H9 (cell line): ENCODE results near the gene ITGB1BP1. TPM values are rescaled to one million over a fixed set of nuclear protein-coding genes. Genes with fewer than 3 reads are reported as not detected.

Source experiments
- DNase-seq: peaks from one replicate; pipeline ENCODE4 v3.0.0-alpha.2; 2017
- H2AFZ ChIP-seq: one replicate; pipeline ENCODE4 v1.6.1; 2013; ENCODE audit warnings: mild to moderate bottlenecking, low read length, control low read depth, moderate library complexity
- H2AK5ac ChIP-seq: 2 replicates; pipeline ENCODE4 v1.6.1; 2013; ENCODE audit warnings: low read length, control low read depth, mixed read lengths; ENCODE audit not compliant: insufficient read length
- H2BK120ac ChIP-seq: one replicate; pipeline ENCODE4 v1.6.1; 2013; ENCODE audit warnings: low read depth, mild to moderate bottlenecking, low read length, control low read depth, inconsistent platforms; ENCODE audit not compliant: poor library complexity, severe bottlenecking
- H2BK12ac ChIP-seq: 2 replicates; pipeline ENCODE4 v1.6.1; 2013; ENCODE audit warnings: low read length, control low read depth, mixed read lengths, low read depth; ENCODE audit not compliant: insufficient read length
- H2BK15ac ChIP-seq: 2 replicates; pipeline ENCODE4 v1.6.1; 2013; ENCODE audit warnings: low read depth, low read length, control low read depth
- H2BK20ac ChIP-seq: one replicate; pipeline ENCODE4 v1.6.1; 2013; ENCODE audit warnings: low read depth, mild to moderate bottlenecking, low read length, control low read depth, inconsistent platforms; ENCODE audit not compliant: poor library complexity, severe bottlenecking
- H2BK5ac ChIP-seq: 2 replicates; pipeline ENCODE4 v1.6.1; 2013; ENCODE audit warnings: low read length, control low read depth, mixed read lengths; ENCODE audit not compliant: insufficient read length
- H3K14ac ChIP-seq: 2 replicates; pipeline ENCODE4 v1.6.1; 2013; ENCODE audit warnings: low read length, control low read depth; ENCODE audit not compliant: insufficient read depth
- H3K18ac ChIP-seq: 2 replicates; pipeline ENCODE4 v1.6.1; 2013; ENCODE audit warnings: low read depth, mild to moderate bottlenecking, mixed read lengths, low read length, control low read depth; ENCODE audit not compliant: insufficient read length
- H3K23ac ChIP-seq: 2 replicates; pipeline ENCODE4 v1.6.1; 2013; ENCODE audit warnings: low read length, control low read depth, mixed read lengths, low read depth; ENCODE audit not compliant: insufficient read length
- H3K23me2 ChIP-seq: 2 replicates; pipeline ENCODE4 v1.6.1; 2013; ENCODE audit warnings: low read depth, mild to moderate bottlenecking, mixed read lengths, low read length, control low read depth; ENCODE audit not compliant: insufficient read length, poor library complexity, severe bottlenecking
- H3K27ac ChIP-seq: 2 replicates; pipeline ENCODE4 v1.5.1; 2013; ENCODE audit warnings: low read length, control low read depth, mixed read lengths, low read depth; ENCODE audit not compliant: insufficient read length
- H3K27me3 ChIP-seq: 2 replicates; pipeline ENCODE4 v1.6.1; 2013; ENCODE audit warnings: low read length, control low read depth, inconsistent platforms; ENCODE audit not compliant: insufficient read depth
- H3K4ac ChIP-seq: 2 replicates; pipeline ENCODE4 v1.6.1; 2013; ENCODE audit warnings: low read depth, mild to moderate bottlenecking, control low read depth, inconsistent platforms, low read length, moderate library complexity
- H3K4me1 ChIP-seq: 2 replicates; pipeline ENCODE4 v1.6.1; 2013; ENCODE audit warnings: low read length, control low read depth, inconsistent platforms; ENCODE audit not compliant: insufficient read depth
- H3K4me2 ChIP-seq: 2 replicates; pipeline ENCODE4 v1.6.1; 2013; ENCODE audit warnings: low read length, control low read depth, mixed read lengths; ENCODE audit not compliant: insufficient read length, insufficient read depth
- H3K56ac ChIP-seq: 2 replicates; pipeline ENCODE4 v1.6.1; 2013; ENCODE audit warnings: low read depth, mild to moderate bottlenecking, mixed read lengths, low read length, control low read depth; ENCODE audit not compliant: insufficient read length
- H3K79me1 ChIP-seq: 2 replicates; pipeline ENCODE4 v1.6.1; 2013; ENCODE audit warnings: low read depth, mild to moderate bottlenecking, moderate library complexity, low read length, control low read depth, inconsistent platforms; ENCODE audit not compliant: insufficient read depth, poor library complexity, severe bottlenecking
- H3K79me2 ChIP-seq: 2 replicates; pipeline ENCODE4 v1.6.1; 2013; ENCODE audit warnings: low read length, control low read depth, inconsistent platforms; ENCODE audit not compliant: insufficient read depth
- H3K9ac ChIP-seq: 2 replicates; pipeline ENCODE4 v1.6.1; 2013; ENCODE audit warnings: low read length, control low read depth, mixed read lengths; ENCODE audit not compliant: insufficient read length; ENCODE audit errors: extremely low read depth
- H3K9me3 ChIP-seq: one replicate; pipeline ENCODE4 v1.6.1; 2013; ENCODE audit warnings: low read depth, low read length, inconsistent platforms; ENCODE audit not compliant: control insufficient read depth
- H3T11ph ChIP-seq: one replicate; pipeline ENCODE4 v1.6.1; 2013; ENCODE audit warnings: mild to moderate bottlenecking, low read length, control low read depth, inconsistent platforms
- H4K20me1 ChIP-seq: one replicate; pipeline ENCODE4 v1.6.1; 2013; ENCODE audit not compliant: control insufficient read depth, insufficient read length, insufficient read depth
- H4K5ac ChIP-seq: 2 replicates; pipeline ENCODE4 v1.6.1; 2013; ENCODE audit warnings: low read depth, mild to moderate bottlenecking, mixed read lengths, low read length, control low read depth; ENCODE audit not compliant: insufficient read length
- H4K8ac ChIP-seq: replicated peaks from 2 replicates; pipeline ENCODE4 v1.6.1; 2013; ENCODE audit warnings: low read length, control low read depth, mixed read lengths, low read depth; ENCODE audit not compliant: insufficient read length
- H4K91ac ChIP-seq: 2 replicates; pipeline ENCODE4 v1.6.1; 2013; ENCODE audit warnings: low read depth, mild to moderate bottlenecking, moderate library complexity, mixed read lengths, low read length, control low read depth; ENCODE audit not compliant: insufficient read length
- H3K27ac Mint-ChIP-seq, 3 experiments: 2 replicates in 2 of 3; 3 replicates in 1 of 3; pipeline ENCODE4 v1.8.0; 2020 to 2021; ENCODE audit warnings: mixed read lengths in 3 of 3, mild to moderate bottlenecking in 1 of 3, moderate library complexity in 1 of 3
- H3K27me3 Mint-ChIP-seq: 2 replicates; pipeline ENCODE4 v1.8.0; 2021; ENCODE audit warnings: low read depth, mild to moderate bottlenecking, moderate library complexity, mixed read lengths
- H3K36me3 Mint-ChIP-seq, 3 experiments: 2 replicates in 2 of 3; 3 replicates in 1 of 3; pipeline ENCODE4 v1.8.0; 2020 to 2021; ENCODE audit warnings: low read depth in 3 of 3, mixed read lengths in 3 of 3; ENCODE audit not compliant: insufficient read depth in 1 of 3
- H3K4me1 Mint-ChIP-seq, 2 experiments: 2 replicates each; pipeline ENCODE4 v1.8.0; 2020; ENCODE audit warnings: mixed read lengths in 2 of 2
- H3K4me3 Mint-ChIP-seq, 2 experiments: 2 replicates in 1 of 2; 3 replicates in 1 of 2; pipeline ENCODE4 v1.8.0; 2020 to 2021; ENCODE audit warnings: mild to moderate bottlenecking in 2 of 2, mixed read lengths in 2 of 2, moderate library complexity in 1 of 2
- H3K9me3 Mint-ChIP-seq, 2 experiments: 2 replicates in 1 of 2; 3 replicates in 1 of 2; pipeline ENCODE4 v1.8.0; 2020; ENCODE audit warnings: mild to moderate bottlenecking in 2 of 2, mixed read lengths in 2 of 2, moderate library complexity in 1 of 2
- WGBS: extraction: QIAGEN DNeasy Blood & Tissue Kit; methylation state at CpG from one replicate; pipeline ENCODE4 v1.1.7; 2013; ENCODE audit warnings: missing lambda C conversion rate, low lambda C conversion rate, mixed read lengths; ENCODE audit not compliant: insufficient read length; ENCODE audit errors: extremely low coverage; 5-methylcytosine and 5-hydroxymethylcytosine counted together
- total RNA-seq: library from RNA; stranded (reverse); gene quantifications from 2 replicates; pipeline ENCODE4 v1.2.1, GENCODE V29; 2021
- TF ChIP-seq, protein P1 (sequence below): fragments of 200-600 bp; sonication (generic); conservative IDR thresholded peaks from 3 replicates; pipeline ENCODE4 v1.8.0; 2021; ENCODE audit warnings: antibody characterized with exemption, mild to moderate bottlenecking

ITGB1BP1 gene
- total RNA-seq, 1 experiment from 2014 or later = 38.7 TPM

- peaks cover 3% of the 10 kb centered on the region for H4K20me1 ChIP-seq
- no peak overlapping the region for H3K23ac ChIP-seq
- H2BK120ac ChIP-seq = no peak overlapping the region
- no peak overlapping the region for H2BK12ac ChIP-seq
- H4K91ac ChIP-seq = no peak overlapping the region
- no peak overlapping the region for H4K8ac ChIP-seq
- H4K5ac ChIP-seq = no peak overlapping the region
- H2BK20ac ChIP-seq = no peak overlapping the region
- H3K4me2 ChIP-seq = no peak overlapping the region
- H3K4ac ChIP-seq = no peak overlapping the region
- Mint-ChIP-seq H3K27ac (peak overlapping the region in 2 of 3 experiments; percentile 15 to 70; a peak in 2 of 7 replicates), H3K36me3 (peaks cover 18 to 43% (median 23%) of the 10 kb centered on the region in 3 experiments; a peak in 5 of 7 replicates), H3K9me3 (no peaks in the 10 kb centered on the region), H3K4me1 (peaks cover 5 to 7% of the 10 kb centered on the region in 2 experiments; a peak in 2 of 4 replicates), H3K4me3 (no peak overlapping the region), H3K27me3 (no peaks in the 10 kb centered on the region; the same call in 1 of the 2 replicates)
- H3K9me3 ChIP-seq = no peaks in the 10 kb centered on the region
- H3K18ac ChIP-seq = no peak overlapping the region
- no peak overlapping the region for H2BK15ac ChIP-seq
- no peak for DNase-seq
- TF ChIP-seq, protein P1, sequence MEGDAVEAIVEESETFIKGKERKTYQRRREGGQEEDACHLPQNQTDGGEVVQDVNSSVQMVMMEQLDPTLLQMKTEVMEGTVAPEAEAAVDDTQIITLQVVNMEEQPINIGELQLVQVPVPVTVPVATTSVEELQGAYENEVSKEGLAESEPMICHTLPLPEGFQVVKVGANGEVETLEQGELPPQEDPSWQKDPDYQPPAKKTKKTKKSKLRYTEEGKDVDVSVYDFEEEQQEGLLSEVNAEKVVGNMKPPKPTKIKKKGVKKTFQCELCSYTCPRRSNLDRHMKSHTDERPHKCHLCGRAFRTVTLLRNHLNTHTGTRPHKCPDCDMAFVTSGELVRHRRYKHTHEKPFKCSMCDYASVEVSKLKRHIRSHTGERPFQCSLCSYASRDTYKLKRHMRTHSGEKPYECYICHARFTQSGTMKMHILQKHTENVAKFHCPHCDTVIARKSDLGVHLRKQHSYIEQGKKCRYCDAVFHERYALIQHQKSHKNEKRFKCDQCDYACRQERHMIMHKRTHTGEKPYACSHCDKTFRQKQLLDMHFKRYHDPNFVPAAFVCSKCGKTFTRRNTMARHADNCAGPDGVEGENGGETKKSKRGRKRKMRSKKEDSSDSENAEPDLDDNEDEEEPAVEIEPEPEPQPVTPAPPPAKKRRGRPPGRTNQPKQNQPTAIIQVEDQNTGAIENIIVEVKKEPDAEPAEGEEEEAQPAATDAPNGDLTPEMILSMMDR = no peak
- no peak overlapping the region for H2BK5ac ChIP-seq
- no peak overlapping the region for H3K9ac ChIP-seq
- H3K4me1 ChIP-seq = peaks cover 5% of the 10 kb centered on the region; the same call in 1 of the 2 replicates
- no peak overlapping the region for H2AFZ ChIP-seq
- no peak overlapping the region for H3T11ph ChIP-seq
- H3K56ac ChIP-seq = no peak overlapping the region
- H2AK5ac ChIP-seq = no peak overlapping the region
- no peak overlapping the region for H3K27ac ChIP-seq
- WGBS = no CpG with 5 or more reads among the region's 17 CpGs
- H3K79me2 ChIP-seq = no peaks in the 10 kb centered on the region
- H3K14ac ChIP-seq = no peak overlapping the region; the same call in 1 of the 2 replicates
- H3K79me1 ChIP-seq = no peaks in the 10 kb centered on the region
- H3K27me3 ChIP-seq = no peaks in the 10 kb centered on the region
- H3K23me2 ChIP-seq = no peaks in the 10 kb centered on the region
These were observed 50.3 kb downstream of the ITGB1BP1 start for GRCh38 chr2:9373047-9373446.
